Glutamatergic neuron (in vitro differentiated cells): ENCODE measurements around the gene CFAP99. TPM values are rescaled to one million over a fixed set of nuclear protein-coding genes. Genes with fewer than 3 reads are reported as not detected.

Source experiments
- DNase-seq: peaks from one replicate; pipeline ENCODE4 v3.0.0; 2022
- H3K27ac Mint-ChIP-seq: one replicate; pipeline ENCODE4 v1.8.0; 2020; ENCODE audit warnings: mild to moderate bottlenecking, mixed read lengths, inconsistent platforms; ENCODE audit not compliant: unreplicated experiment
- H3K27me3 Mint-ChIP-seq: one replicate; pipeline ENCODE4 v1.8.0; 2020; ENCODE audit warnings: mild to moderate bottlenecking, moderate library complexity, mixed read lengths, inconsistent platforms; ENCODE audit not compliant: unreplicated experiment
- H3K36me3 Mint-ChIP-seq: one replicate; pipeline ENCODE4 v1.8.0; 2020; ENCODE audit warnings: mild to moderate bottlenecking, mixed read lengths, inconsistent platforms; ENCODE audit not compliant: unreplicated experiment
- H3K4me1 Mint-ChIP-seq: one replicate; pipeline ENCODE4 v1.8.0; 2020; ENCODE audit warnings: mild to moderate bottlenecking, low read depth, mixed read lengths, inconsistent platforms; ENCODE audit not compliant: unreplicated experiment
- H3K4me3 Mint-ChIP-seq: one replicate; pipeline ENCODE4 v1.8.0; 2020; ENCODE audit warnings: mild to moderate bottlenecking, mixed read lengths, inconsistent platforms; ENCODE audit not compliant: unreplicated experiment
- H3K9me3 Mint-ChIP-seq: one replicate; pipeline ENCODE4 v1.8.0; 2020; ENCODE audit warnings: mild to moderate bottlenecking, moderate library complexity, mixed read lengths, inconsistent platforms; ENCODE audit not compliant: unreplicated experiment
- total RNA-seq: library from RNA; stranded (reverse); fragmentation: NEBNext Ultra II Directional; extraction: Animal tissue kit (Norgen Biotek cat#: 25700); gene quantifications from one replicate; pipeline ENCODE4 v1.2.1, GENCODE V29; 2021; ENCODE audit not compliant: unreplicated experiment
- TF ChIP-seq, protein P1 (sequence below): fragments of 200-600 bp; sonication (generic); IDR thresholded peaks from one replicate; pipeline ENCODE4 v1.5.0; 2021; ENCODE audit not compliant: partially characterized antibody, unreplicated experiment

CFAP99 gene
- total RNA-seq, 1 donor from 2014 or later, result not detected

DNA sequence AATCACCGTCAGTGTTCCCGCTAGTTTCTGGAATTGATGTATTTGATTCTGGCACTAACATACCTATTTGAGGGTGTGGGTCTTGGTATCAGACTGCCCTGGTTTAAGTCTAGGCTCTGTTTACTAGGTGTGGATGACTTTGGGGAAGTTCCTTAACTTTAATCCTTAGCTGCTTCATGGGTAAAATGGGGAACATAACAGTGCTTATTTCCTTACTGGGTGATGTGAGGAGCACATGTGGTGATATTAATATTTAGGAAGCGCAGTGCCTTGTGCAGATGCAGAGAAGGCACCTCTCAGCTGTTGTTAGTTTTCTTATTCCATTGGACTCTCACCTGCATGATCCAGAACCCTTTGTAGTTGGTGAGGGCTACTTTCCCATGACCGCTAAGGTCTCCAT is 67.2 kb downstream of the CFAP99 start:
- DNase-seq, result no peak
- peaks cover 7% of the 10 kb centered on the region for H3K27me3 Mint-ChIP-seq
- H3K27ac Mint-ChIP-seq, result no peak overlapping the region
- no peaks in the 10 kb centered on the region for H3K9me3 Mint-ChIP-seq
- no peak overlapping the region for H3K4me3 Mint-ChIP-seq
- TF ChIP-seq, protein P1, sequence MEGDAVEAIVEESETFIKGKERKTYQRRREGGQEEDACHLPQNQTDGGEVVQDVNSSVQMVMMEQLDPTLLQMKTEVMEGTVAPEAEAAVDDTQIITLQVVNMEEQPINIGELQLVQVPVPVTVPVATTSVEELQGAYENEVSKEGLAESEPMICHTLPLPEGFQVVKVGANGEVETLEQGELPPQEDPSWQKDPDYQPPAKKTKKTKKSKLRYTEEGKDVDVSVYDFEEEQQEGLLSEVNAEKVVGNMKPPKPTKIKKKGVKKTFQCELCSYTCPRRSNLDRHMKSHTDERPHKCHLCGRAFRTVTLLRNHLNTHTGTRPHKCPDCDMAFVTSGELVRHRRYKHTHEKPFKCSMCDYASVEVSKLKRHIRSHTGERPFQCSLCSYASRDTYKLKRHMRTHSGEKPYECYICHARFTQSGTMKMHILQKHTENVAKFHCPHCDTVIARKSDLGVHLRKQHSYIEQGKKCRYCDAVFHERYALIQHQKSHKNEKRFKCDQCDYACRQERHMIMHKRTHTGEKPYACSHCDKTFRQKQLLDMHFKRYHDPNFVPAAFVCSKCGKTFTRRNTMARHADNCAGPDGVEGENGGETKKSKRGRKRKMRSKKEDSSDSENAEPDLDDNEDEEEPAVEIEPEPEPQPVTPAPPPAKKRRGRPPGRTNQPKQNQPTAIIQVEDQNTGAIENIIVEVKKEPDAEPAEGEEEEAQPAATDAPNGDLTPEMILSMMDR, result no peak
- no peaks in the 10 kb centered on the region for H3K36me3 Mint-ChIP-seq
- H3K4me1 Mint-ChIP-seq, result peaks cover 34% of the 10 kb centered on the region

DNA sequence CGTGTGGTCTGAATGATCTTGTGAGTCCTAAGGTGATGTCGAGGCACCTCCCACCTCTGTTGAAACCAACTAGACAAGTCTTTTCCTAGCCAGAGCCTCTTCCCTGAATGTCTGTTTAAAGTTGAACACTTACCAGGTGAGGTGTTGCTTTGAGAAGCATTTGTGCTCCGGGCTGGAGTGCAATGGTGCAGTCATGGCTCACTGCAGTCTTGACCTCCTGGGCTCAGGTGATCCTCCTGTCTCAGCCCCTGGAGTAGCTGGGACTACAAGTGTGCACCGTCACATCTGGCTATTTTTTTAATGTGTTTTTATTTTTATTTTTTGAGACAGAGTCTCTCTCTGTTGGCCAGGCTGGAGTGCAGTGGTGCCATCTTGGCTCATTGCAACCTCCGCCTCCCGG is 68.2 kb downstream of the CFAP99 start:
- Mint-ChIP-seq H3K27me3 (peaks cover 11% of the 10 kb centered on the region), H3K36me3 (no peaks in the 10 kb centered on the region), H3K27ac (no peak overlapping the region), H3K4me3 (no peak overlapping the region), H3K4me1 (peaks cover 25% of the 10 kb centered on the region), H3K9me3 (no peaks in the 10 kb centered on the region)
- TF ChIP-seq, protein P1, result no peak
- no peak for DNase-seq

DNA sequence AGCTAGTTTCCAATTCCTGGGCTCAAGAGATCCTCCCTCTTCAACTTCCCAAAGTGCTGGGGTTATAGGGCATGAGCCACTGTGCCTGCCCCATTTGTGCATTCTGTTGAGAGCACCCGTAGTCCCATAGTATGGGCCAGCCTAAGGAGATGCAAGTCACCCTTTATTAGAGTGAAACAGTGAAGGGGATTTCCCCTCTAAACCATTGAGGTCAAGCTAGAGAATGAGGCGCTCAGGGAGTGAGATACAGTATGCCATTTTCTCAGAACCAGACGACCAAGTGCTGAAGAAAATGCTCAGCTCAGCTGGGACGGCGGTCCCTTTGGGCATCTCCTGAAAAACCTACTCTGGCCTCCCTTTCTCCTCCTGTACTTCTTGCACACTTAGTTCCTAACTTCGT is 68.9 kb downstream of the CFAP99 start:
- H3K9me3 Mint-ChIP-seq, result no peaks in the 10 kb centered on the region

DNA sequence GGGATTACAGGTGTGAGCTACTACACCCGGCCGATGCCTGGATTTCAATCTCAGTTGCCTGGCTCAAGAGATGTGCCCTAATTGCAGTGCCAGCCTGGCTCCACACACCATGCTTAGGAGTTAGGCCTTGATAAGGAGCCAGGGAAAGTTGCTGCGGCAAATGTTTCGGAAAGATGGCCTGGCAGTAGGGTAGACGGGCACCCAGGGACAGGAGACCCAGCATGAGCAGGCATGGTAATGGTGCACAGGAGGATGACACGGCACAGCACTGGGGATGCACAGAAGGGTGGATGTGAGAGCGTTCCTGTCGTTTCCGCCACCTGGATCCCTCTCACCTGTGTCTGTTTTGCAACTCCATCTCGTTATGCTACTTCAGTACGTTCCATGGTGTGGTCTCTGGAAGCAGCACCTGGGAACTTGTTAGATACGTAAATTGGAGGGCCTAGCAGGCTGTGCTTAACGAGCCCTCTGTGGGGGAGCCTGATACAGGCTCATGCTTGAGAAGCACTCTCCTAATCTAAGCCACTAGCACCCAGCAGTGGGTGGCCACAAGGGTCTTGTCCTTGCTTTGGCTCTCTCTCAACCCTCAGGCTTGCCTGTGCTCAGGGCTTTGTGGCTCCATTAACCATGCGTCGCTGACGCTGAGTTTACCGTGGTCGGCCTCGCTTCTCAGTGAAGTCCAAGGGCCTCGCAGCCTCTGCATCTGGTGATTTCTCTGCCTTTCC is 70.5 kb downstream of the CFAP99 start:
- Mint-ChIP-seq H3K36me3 (no peaks in the 10 kb centered on the region), H3K9me3 (no peaks in the 10 kb centered on the region), H3K4me3 (no peak overlapping the region), H3K4me1 (peaks cover 14% of the 10 kb centered on the region), H3K27me3 (peaks cover 11% of the 10 kb centered on the region), H3K27ac (no peak overlapping the region)
- no peak for DNase-seq
- TF ChIP-seq, protein P1, result no peak

More for the DNA sequence above, 68.9 kb downstream of the CFAP99 start:
- no peak overlapping the region for H3K27ac Mint-ChIP-seq
- peaks cover 11% of the 10 kb centered on the region for H3K27me3 Mint-ChIP-seq
- TF ChIP-seq, protein P1, result no peak
- DNase-seq, result no peak
- H3K36me3 Mint-ChIP-seq, result no peaks in the 10 kb centered on the region
- H3K4me3 Mint-ChIP-seq, result no peak overlapping the region
- H3K4me1 Mint-ChIP-seq, result peaks cover 19% of the 10 kb centered on the region

DNA sequence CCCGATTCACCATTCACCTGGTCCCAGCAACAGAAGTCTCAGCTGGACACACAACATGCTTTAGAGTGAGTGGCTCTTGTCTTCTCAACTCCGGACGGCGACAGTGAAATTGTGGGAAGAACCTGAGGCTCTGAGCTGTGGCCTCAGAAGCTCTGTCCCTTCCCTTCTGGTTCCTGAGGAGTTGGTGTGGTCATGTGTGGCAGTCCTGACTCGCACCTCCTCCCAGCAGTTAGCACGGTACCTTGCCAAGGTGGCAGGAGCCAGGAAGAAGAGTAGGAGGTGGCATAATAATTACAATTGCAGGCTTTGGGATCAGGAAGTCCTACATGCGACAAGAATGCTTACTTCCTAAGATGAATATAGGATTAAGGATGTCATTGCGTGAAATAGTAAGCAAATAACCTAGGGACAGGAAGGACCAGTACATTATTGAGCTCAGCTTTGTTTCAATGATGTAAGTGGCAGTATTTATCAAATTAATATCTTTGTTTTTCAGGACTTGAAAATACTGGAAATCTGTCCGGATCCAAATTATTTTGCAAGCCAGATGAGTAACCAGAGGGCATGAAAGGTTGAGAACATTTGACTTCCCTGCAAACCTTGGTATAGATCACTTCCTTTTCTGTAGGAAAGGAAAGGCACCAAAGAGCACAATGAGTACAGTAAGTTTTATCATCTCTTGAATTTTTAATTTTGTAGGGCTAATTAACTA is 71.2 kb downstream of the CFAP99 start:
- H3K36me3 Mint-ChIP-seq, result no peaks in the 10 kb centered on the region
- no peak for DNase-seq

More for the DNA sequence above, 71.2 kb downstream of the CFAP99 start:
- TF ChIP-seq, protein P1, result no peak
- peaks cover 7% of the 10 kb centered on the region for H3K27me3 Mint-ChIP-seq
- no peak overlapping the region for H3K4me3 Mint-ChIP-seq
- H3K27ac Mint-ChIP-seq, result no peak overlapping the region
- no peaks in the 10 kb centered on the region for H3K9me3 Mint-ChIP-seq
- H3K4me1 Mint-ChIP-seq, result peaks cover 7% of the 10 kb centered on the region
